ENCODE results near the gene MYO3B.

MYO3B gene

DNA sequence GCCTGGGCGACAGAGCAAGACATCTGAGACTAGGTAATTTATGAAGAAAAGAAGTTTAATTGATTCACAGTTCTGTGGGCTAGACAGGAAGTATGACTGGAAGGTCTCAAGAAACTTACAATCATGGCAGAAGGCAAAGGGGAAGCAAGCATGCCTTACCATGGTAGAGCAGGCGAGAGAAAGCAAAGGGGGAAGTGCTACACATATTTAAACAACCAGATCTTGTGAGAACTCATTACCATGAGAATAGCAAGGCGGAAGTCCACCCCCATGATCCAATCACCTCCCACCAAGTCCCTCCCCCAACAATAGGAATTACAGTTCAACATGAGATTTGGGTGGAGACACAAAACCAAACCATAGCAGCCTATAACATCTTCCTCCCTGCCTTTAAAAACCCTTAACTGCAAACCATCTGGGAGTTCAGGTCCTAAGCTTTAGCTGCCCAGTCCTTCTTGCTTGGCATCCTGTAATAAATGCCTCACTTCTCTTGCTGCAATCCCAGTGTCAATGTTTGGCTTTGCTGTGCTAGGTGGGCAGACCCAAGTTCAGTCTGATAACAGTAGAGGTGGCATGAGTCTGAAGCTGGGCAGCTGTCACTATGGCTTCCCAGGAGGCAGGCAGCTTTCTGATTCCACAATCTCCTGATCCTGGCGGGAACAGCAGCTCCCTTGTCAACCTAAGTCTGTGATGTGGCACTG is 526.0 kb downstream of the MYO3B start:
- DNase-seq (ENCODE audit: low read depth) = no peak

Measured in stimulated activated CD8-positive, alpha-beta memory T cell treated with anti-CD3 and anti-CD28 coated beads, Interleukin-15, amount 100 ng/mL, for 24 hours (primary cell).